Neural cell (in vitro differentiated cells): Measurements from ENCODE around the gene AFF3.

ENCODE experiments used
- EP300 ChIP-seq: fragments of 450-650 bp; conservative IDR thresholded peaks from 2 replicates; pipeline ENCODE4 v1.6.1; 2014; ENCODE audit warnings: antibody characterized with exemption, mild to moderate bottlenecking, moderate library complexity; ENCODE audit not compliant: poor library complexity, severe bottlenecking
- POLR2AphosphoS5 ChIP-seq: IDR thresholded peaks from 2 replicates; pipeline ENCODE4 v1.6.1; 2012
- RAD21 ChIP-seq: fragments of 450-650 bp; conservative IDR thresholded peaks from 2 replicates; pipeline ENCODE4 v1.6.1; 2014; ENCODE audit warnings: antibody characterized with exemption, mild to moderate bottlenecking, moderate library complexity
- TAF1 ChIP-seq: IDR thresholded peaks from 2 replicates; pipeline ENCODE4 v1.6.1; 2012; ENCODE audit warnings: low read depth
- TF ChIP-seq, protein P1 (sequence below): IDR thresholded peaks from 2 replicates; pipeline ENCODE4 v1.6.1; 2012; ENCODE audit warnings: borderline replicate concordance
- TF ChIP-seq, protein P2 (sequence below): fragments of 450-650 bp; IDR thresholded peaks from 2 replicates; pipeline ENCODE4 v1.5.1; 2014; ENCODE audit warnings: antibody characterized with exemption, mild to moderate bottlenecking, moderate library complexity; ENCODE audit not compliant: poor library complexity, severe bottlenecking

DNA sequence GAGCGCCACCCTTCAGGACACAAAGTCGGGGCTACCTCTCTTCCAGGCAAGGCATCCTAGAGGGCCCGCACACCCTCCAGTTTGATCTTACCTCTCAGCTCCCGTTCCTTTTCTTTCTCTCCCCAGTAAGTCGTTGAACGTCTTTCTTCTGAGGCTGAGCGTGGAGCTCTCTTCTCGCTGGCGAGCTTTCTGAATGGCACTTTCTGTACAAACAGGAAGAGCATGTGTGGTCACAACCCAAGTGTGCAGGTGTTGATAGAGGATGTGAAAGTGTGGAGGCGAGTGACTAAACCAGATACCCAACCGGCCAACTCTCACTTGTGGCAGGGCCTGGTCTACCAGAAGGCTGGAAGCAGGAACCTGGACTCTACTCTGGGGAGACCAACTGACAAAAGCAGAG is at the start of gene AFF3:
- TF ChIP-seq EP300: no peak
- TF ChIP-seq TAF1: no peak
- TF ChIP-seq, protein P1, sequence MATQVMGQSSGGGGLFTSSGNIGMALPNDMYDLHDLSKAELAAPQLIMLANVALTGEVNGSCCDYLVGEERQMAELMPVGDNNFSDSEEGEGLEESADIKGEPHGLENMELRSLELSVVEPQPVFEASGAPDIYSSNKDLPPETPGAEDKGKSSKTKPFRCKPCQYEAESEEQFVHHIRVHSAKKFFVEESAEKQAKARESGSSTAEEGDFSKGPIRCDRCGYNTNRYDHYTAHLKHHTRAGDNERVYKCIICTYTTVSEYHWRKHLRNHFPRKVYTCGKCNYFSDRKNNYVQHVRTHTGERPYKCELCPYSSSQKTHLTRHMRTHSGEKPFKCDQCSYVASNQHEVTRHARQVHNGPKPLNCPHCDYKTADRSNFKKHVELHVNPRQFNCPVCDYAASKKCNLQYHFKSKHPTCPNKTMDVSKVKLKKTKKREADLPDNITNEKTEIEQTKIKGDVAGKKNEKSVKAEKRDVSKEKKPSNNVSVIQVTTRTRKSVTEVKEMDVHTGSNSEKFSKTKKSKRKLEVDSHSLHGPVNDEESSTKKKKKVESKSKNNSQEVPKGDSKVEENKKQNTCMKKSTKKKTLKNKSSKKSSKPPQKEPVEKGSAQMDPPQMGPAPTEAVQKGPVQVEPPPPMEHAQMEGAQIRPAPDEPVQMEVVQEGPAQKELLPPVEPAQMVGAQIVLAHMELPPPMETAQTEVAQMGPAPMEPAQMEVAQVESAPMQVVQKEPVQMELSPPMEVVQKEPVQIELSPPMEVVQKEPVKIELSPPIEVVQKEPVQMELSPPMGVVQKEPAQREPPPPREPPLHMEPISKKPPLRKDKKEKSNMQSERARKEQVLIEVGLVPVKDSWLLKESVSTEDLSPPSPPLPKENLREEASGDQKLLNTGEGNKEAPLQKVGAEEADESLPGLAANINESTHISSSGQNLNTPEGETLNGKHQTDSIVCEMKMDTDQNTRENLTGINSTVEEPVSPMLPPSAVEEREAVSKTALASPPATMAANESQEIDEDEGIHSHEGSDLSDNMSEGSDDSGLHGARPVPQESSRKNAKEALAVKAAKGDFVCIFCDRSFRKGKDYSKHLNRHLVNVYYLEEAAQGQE: no peak
- TF ChIP-seq POLR2AphosphoS5: no peak
- TF ChIP-seq, protein P2, sequence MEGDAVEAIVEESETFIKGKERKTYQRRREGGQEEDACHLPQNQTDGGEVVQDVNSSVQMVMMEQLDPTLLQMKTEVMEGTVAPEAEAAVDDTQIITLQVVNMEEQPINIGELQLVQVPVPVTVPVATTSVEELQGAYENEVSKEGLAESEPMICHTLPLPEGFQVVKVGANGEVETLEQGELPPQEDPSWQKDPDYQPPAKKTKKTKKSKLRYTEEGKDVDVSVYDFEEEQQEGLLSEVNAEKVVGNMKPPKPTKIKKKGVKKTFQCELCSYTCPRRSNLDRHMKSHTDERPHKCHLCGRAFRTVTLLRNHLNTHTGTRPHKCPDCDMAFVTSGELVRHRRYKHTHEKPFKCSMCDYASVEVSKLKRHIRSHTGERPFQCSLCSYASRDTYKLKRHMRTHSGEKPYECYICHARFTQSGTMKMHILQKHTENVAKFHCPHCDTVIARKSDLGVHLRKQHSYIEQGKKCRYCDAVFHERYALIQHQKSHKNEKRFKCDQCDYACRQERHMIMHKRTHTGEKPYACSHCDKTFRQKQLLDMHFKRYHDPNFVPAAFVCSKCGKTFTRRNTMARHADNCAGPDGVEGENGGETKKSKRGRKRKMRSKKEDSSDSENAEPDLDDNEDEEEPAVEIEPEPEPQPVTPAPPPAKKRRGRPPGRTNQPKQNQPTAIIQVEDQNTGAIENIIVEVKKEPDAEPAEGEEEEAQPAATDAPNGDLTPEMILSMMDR: no peak
- no peak for TF ChIP-seq RAD21
